ENCODE results near the gene PITRM1.

GRCh38 chr10:3203972-3204371, 31.4 kb upstream of the PITRM1 start:
- no peak for TF ChIP-seq POLR2AphosphoS5 (IDR thresholded peaks at IDR 0.05; ENCODE audit: insufficient read depth, low read depth, low read length)
- TF ChIP-seq CTCF (IDR thresholded peaks at IDR 0.05; ENCODE audit: extremely low read depth in 1 of 2, insufficient read depth in 1 of 2, low read depth in 1 of 2, low read length in 2 of 2): no peak
- no peak for TF ChIP-seq POLR2A (IDR thresholded peaks at IDR 0.05; ENCODE audit: low read depth, low read length)
- TF ChIP-seq JUN (IDR thresholded peaks at IDR 0.05; ENCODE audit: borderline replicate concordance, insufficient read depth, insufficient read length, low read depth): no peak
- no peak for TF ChIP-seq MYC (IDR thresholded peaks at IDR 0.05; ENCODE audit: low read depth, low read length)

Data from endothelial cell of umbilical vein (primary cell).